Transverse colon (tissue), 4 donors: ENCODE measurements around the gene SRRM5.

Experiments used
- EP300 ChIP-seq: sonication (generic); formaldehyde crosslinking; IDR thresholded peaks from one replicate; pipeline ENCODE4 v1.6.1; 2017; ENCODE audit warnings: antibody characterized with exemption, low read depth
- POLR2A ChIP-seq: fragments of 450-650 bp; IDR thresholded peaks from one replicate; pipeline ENCODE4 v1.6.1; 2016; ENCODE audit warnings: antibody characterized with exemption, mild to moderate bottlenecking, moderate library complexity
- POLR2AphosphoS5 ChIP-seq, 3 donors: sonication (generic); formaldehyde crosslinking; IDR thresholded peaks; one replicate each; pipeline ENCODE4 v1.6.1; 2016; ENCODE audit warnings: antibody characterized with exemption in 3 of 3
- TF ChIP-seq, protein P1 (sequence below), 5 experiments: fragments of 200-600 bp in 3 of 5; fragments of 450-650 bp in 2 of 5; sonication (generic) in 3 of 5; IDR thresholded peaks; 1 replicate in 2 of 5; 2 replicates in 3 of 5; pipeline ENCODE4 v1.5.1; 2016 to 2017; ENCODE audit warnings: antibody characterized with exemption in 5 of 5, inconsistent platforms in 3 of 5, mild to moderate bottlenecking in 2 of 5, moderate library complexity in 1 of 5

DNA sequence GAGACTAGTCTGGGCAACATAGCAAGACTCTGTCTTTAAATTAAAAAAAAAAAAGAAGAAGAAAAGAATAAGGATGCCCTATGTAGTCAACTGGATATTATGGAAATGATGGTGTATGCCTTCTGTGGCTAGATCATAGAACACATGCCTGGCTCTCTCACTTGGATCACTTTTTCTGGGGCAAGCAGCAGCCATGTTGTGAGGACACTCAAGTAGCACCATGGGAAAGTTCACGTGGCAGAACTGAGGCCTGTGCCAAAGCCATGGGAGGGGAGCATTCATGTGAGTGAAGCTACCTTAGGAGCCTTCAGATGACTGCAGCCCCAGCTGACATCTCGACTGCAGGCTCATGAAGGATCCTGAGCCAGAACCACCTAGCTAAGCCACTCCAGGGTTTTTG lies 46.1 kb downstream of the SRRM5 start:
- TF ChIP-seq POLR2A (no peak), EP300 (no peak), POLR2AphosphoS5 (IDR thresholded peaks at IDR 0.05) (no peak)
- TF ChIP-seq, protein P1, sequence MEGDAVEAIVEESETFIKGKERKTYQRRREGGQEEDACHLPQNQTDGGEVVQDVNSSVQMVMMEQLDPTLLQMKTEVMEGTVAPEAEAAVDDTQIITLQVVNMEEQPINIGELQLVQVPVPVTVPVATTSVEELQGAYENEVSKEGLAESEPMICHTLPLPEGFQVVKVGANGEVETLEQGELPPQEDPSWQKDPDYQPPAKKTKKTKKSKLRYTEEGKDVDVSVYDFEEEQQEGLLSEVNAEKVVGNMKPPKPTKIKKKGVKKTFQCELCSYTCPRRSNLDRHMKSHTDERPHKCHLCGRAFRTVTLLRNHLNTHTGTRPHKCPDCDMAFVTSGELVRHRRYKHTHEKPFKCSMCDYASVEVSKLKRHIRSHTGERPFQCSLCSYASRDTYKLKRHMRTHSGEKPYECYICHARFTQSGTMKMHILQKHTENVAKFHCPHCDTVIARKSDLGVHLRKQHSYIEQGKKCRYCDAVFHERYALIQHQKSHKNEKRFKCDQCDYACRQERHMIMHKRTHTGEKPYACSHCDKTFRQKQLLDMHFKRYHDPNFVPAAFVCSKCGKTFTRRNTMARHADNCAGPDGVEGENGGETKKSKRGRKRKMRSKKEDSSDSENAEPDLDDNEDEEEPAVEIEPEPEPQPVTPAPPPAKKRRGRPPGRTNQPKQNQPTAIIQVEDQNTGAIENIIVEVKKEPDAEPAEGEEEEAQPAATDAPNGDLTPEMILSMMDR (IDR thresholded peaks at IDR 0.05) = no peak
